ENCODE data around the gene ARMC7. TPM values are rescaled to one million over a fixed set of nuclear protein-coding genes. Genes with fewer than 3 reads are reported as not detected.

ARMC7 gene
- total and polyA plus RNA-seq, 2 donors (not counting 1 experiment from before 2014, with no cell fraction given), result 10.4 to 15.9 TPM

DNA sequence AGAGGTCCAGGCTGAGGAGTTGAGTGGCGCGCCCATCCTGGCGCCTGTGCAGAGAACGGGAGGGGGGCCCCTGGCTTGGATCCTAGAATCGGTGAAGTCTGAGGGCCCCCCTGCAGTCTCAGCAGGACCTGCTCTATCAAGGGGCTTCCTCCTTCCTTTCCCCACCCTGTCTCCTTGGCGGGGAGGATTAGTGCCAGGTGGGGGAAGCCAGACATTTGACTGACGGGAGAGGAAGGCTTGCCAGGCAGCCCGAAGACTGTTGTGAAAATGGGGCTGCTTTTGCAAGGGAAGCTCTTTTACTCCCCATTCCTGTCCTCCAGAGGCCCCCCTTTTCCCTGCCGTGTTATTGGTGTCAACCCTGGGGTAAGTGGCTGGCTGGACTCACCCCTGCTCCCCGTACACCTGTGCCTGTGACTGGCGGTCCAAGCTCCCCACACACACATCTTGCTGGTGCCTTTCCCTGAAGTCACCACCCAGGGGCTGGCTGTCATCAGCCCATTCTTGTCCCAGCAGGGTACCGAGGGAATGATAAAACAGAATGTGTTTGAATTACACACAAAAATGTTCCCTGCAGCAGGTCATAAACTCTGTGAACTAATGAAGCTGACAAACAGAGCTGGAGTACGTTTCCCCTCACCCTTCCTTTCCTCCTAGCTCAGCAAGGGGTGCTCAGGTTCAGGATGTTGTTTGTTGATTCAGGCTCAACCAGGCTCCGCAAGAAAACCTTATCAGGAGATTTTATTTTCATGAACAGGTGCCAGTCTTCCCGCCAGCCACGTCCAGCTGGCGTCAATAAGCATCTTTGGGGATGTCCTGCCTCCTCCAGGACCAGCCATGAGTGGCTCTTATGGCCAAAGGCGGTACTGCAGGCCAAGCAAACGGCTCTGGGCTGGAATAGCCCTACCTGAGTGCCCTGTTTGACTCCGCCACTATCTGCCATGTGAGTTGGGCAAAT is 4.4 kb upstream of the ARMC7 start:
- no peak overlapping the region for H3K9ac ChIP-seq (ENCODE audit: low read length)
- ChIA-PET POLR2A (interaction anchor here (1.2 kb wide), 1 partner anchor 75 kb away, joined by 3 read pairs; no protein-coding TSS in a partner anchor), CTCF (interaction anchor here (0.6 to 4.9 kb wide), 8 partner anchors 9 to 187 kb away, joined by 3 to 32 read pairs (median 4); no protein-coding TSS in a partner anchor)
- Mint-ChIP-seq H3K27me3 (no peaks in the 10 kb centered on the region), H3K4me1 (peaks cover 25% of the 10 kb centered on the region), H3K4me3 (no peak overlapping the region), H3K27ac (no peak overlapping the region), H3K9me3 (ENCODE audit: insufficient read depth) (no peaks in the 10 kb centered on the region)
- no peak overlapping the region for H3K27ac ChIP-seq (ENCODE audit: low read length in 2 of 2)
- H3K4me1 ChIP-seq (ENCODE audit: control insufficient read depth in 2 of 2, insufficient read depth in 2 of 2, low read length in 2 of 2), result peaks cover 18 to 24% of the 10 kb centered on the region in 2 donors
- ATAC-seq (ENCODE audit: low read depth) (no peak), DNase-seq (peak; percentile 50)
- no peak overlapping the region for H3K4me3 ChIP-seq (ENCODE audit: control extremely low read depth in 1 of 5, extremely low read depth in 1 of 5, insufficient read depth in 1 of 5, low read depth in 2 of 5, low read length in 4 of 5)
- H3K27me3 ChIP-seq (replicated peaks in 1 of 4; ENCODE audit: control extremely low read depth in 1 of 4, control insufficient read depth in 3 of 4, insufficient read depth in 4 of 4, low read length in 3 of 4), result peaks cover 0 to 2% (median 0%) of the 10 kb centered on the region in 4 experiments
- intact Hi-C loops (cut with micrococcal nuclease), result no loop called here
- H3K9me3 ChIP-seq (ENCODE audit: control extremely low read depth in 1 of 3, control insufficient read depth in 2 of 3, insufficient read depth in 1 of 3, low read length in 2 of 3), result no peaks in the 10 kb centered on the region
- 85% methylated on average over 12 of the region's 20 CpGs for WGBS (ENCODE audit: insufficient coverage)
- H3K79me2 ChIP-seq (ENCODE audit: control insufficient read depth, insufficient read depth, low read length), result peaks cover under 1% of the 10 kb centered on the region
- H4K20me1 ChIP-seq (ENCODE audit: control insufficient read depth, insufficient read depth, low read length, poor library complexity, severe bottlenecking), result no peaks in the 10 kb centered on the region
- no peaks in the 10 kb centered on the region for H3K36me3 ChIP-seq (replicated peaks in 1 of 2; ENCODE audit: control extremely low read depth in 1 of 2, control insufficient read depth in 1 of 2, extremely low read depth in 1 of 2, insufficient read depth in 2 of 2, low read length in 1 of 2)
- TF ChIP-seq EZH2 (IDR thresholded peaks at IDR 0.05; ENCODE audit: borderline replicate concordance, insufficient read depth, low read depth, low read length, poor library complexity, severe bottlenecking), result no peak
- TF ChIP-seq, protein P1, sequence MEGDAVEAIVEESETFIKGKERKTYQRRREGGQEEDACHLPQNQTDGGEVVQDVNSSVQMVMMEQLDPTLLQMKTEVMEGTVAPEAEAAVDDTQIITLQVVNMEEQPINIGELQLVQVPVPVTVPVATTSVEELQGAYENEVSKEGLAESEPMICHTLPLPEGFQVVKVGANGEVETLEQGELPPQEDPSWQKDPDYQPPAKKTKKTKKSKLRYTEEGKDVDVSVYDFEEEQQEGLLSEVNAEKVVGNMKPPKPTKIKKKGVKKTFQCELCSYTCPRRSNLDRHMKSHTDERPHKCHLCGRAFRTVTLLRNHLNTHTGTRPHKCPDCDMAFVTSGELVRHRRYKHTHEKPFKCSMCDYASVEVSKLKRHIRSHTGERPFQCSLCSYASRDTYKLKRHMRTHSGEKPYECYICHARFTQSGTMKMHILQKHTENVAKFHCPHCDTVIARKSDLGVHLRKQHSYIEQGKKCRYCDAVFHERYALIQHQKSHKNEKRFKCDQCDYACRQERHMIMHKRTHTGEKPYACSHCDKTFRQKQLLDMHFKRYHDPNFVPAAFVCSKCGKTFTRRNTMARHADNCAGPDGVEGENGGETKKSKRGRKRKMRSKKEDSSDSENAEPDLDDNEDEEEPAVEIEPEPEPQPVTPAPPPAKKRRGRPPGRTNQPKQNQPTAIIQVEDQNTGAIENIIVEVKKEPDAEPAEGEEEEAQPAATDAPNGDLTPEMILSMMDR (IDR thresholded peaks at IDR 0.05), result peak; percentile 68
- no peak overlapping the region for H2AFZ ChIP-seq (ENCODE audit: insufficient read depth, low read depth, low read length, poor library complexity, severe bottlenecking)
- H3K4me2 ChIP-seq (replicated peaks; ENCODE audit: low read depth, low read length, poor library complexity, severe bottlenecking), result no peak overlapping the region

All from B cell (primary cell).